ENCODE data around the gene SPAST. TPM values are rescaled to one million over a fixed set of nuclear protein-coding genes. Genes with fewer than 3 reads are reported as not detected.

Gene SPAST
- total RNA-seq, 1 experiment from 2014 or later = 18.5 TPM

DNA sequence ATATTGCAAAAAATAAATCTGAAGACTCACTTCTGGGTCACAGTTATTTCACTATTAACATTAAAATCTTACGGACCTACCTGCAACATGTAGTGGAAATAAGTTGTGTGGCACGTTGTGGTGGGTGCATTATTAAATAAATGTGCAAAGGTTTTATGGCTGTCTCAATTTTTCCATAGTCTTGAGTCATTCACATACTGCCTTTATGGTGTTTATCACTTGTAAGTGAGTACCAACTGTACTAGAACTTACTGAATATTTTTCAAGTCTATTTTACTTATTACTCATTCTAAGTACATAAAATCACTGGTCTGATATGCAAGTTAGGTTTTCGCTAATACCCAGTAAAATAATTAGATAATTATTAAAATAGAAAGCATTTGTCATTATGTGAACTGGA lies 54.7 kb downstream of the SPAST start:
- Mint-ChIP-seq H3K4me1 (ENCODE audit: low read depth, unreplicated experiment) (peaks cover 26% of the 10 kb centered on the region), H3K4me3 (ENCODE audit: low read depth, unreplicated experiment) (no peak overlapping the region), H3K27ac (ENCODE audit: unreplicated experiment) (no peak overlapping the region), H3K27me3 (ENCODE audit: unreplicated experiment) (no peaks in the 10 kb centered on the region), H3K36me3 (ENCODE audit: insufficient read depth, unreplicated experiment) (no peaks in the 10 kb centered on the region), H3K9me3 (ENCODE audit: low read depth, unreplicated experiment) (no peaks in the 10 kb centered on the region)
- intact Hi-C loops (cut with micrococcal nuclease; ENCODE audit: unreplicated experiment) = no loop called here
- CTCF ChIA-PET = interaction anchor here (0.5 to 2.1 kb wide), 5 partner anchors 10 to 83 kb away, joined by 3 to 7 read pairs (median 3); partner anchors contain the start of genes SLC30A6 and SPAST
- BruUV-seq (replicated peaks) = no TSS peak
- DNase-seq = no peak
- TF ChIP-seq, protein P1, sequence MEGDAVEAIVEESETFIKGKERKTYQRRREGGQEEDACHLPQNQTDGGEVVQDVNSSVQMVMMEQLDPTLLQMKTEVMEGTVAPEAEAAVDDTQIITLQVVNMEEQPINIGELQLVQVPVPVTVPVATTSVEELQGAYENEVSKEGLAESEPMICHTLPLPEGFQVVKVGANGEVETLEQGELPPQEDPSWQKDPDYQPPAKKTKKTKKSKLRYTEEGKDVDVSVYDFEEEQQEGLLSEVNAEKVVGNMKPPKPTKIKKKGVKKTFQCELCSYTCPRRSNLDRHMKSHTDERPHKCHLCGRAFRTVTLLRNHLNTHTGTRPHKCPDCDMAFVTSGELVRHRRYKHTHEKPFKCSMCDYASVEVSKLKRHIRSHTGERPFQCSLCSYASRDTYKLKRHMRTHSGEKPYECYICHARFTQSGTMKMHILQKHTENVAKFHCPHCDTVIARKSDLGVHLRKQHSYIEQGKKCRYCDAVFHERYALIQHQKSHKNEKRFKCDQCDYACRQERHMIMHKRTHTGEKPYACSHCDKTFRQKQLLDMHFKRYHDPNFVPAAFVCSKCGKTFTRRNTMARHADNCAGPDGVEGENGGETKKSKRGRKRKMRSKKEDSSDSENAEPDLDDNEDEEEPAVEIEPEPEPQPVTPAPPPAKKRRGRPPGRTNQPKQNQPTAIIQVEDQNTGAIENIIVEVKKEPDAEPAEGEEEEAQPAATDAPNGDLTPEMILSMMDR (IDR thresholded peaks at IDR 0.05; ENCODE audit: unreplicated experiment) = no peak

DNA sequence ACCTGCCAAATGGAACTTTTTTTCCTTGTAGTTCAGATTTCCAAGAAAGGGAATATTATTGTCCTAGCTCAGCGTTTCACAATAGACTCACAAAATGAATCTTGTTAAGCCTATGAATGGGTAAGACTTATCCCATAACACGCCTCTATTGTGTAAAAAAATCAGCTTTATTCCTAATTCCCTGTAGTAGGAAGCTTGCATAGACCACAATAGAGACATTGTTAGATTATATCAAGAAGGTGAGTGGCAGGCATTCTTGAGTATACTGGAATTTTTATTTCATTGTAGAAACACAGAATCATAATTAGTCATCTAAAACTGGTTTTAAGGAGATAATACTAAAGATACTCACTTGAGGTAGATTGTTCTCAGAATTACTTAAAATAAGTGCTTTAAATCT lies 55.8 kb downstream of the SPAST start:
- CTCF ChIA-PET = interaction anchor here (0.6 to 2.1 kb wide), 4 partner anchors 9 to 208 kb away, joined by 3 to 7 read pairs (median 4); partner anchors contain the start of gene SPAST
- TF ChIP-seq, protein P1 (IDR thresholded peaks at IDR 0.05; ENCODE audit: unreplicated experiment) = no peak
- no peaks in the 10 kb centered on the region for H3K27me3 Mint-ChIP-seq (ENCODE audit: unreplicated experiment)
- intact Hi-C loops (cut with micrococcal nuclease; ENCODE audit: unreplicated experiment) = no loop called here
- H3K9me3 Mint-ChIP-seq (ENCODE audit: low read depth, unreplicated experiment) = no peaks in the 10 kb centered on the region
- no peak overlapping the region for H3K4me3 Mint-ChIP-seq (ENCODE audit: low read depth, unreplicated experiment)
- no peak overlapping the region for H3K27ac Mint-ChIP-seq (ENCODE audit: unreplicated experiment)
- peaks cover 26% of the 10 kb centered on the region for H3K4me1 Mint-ChIP-seq (ENCODE audit: low read depth, unreplicated experiment)
- no peak for DNase-seq
- no peaks in the 10 kb centered on the region for H3K36me3 Mint-ChIP-seq (ENCODE audit: insufficient read depth, unreplicated experiment)
- no TSS peak for BruUV-seq (replicated peaks)

DNA sequence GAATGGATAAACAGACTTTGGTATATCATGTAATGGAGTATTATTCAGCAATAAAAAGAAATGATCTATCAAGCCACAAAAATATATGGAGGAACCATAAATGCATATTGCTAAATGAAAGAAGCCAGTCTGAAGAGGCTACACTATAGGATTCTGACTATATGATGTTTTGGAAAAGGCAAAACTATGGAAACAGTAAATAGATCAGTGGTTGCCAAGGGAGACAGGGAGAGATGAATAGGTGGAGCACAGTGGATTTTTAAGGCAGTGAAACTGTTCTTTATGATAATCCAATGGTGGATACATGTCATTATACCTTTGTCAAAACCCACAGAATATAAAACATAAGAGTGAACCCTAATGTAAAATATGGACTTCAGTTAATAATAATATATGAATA lies 61.3 kb downstream of the SPAST start:
- no peaks in the 10 kb centered on the region for H3K36me3 Mint-ChIP-seq (ENCODE audit: insufficient read depth, unreplicated experiment)
- no peak overlapping the region for H3K4me3 Mint-ChIP-seq (ENCODE audit: low read depth, unreplicated experiment)
- no peaks in the 10 kb centered on the region for H3K27me3 Mint-ChIP-seq (ENCODE audit: unreplicated experiment)
- DNase-seq = no peak
- CTCF ChIA-PET = no interaction called here
- H3K4me1 Mint-ChIP-seq (ENCODE audit: low read depth, unreplicated experiment) = peaks cover 13% of the 10 kb centered on the region
- intact Hi-C loops (cut with micrococcal nuclease; ENCODE audit: unreplicated experiment) = no loop called here
- H3K9me3 Mint-ChIP-seq (ENCODE audit: low read depth, unreplicated experiment) = no peaks in the 10 kb centered on the region
- BruUV-seq (replicated peaks) = no TSS peak
- TF ChIP-seq, protein P1 (IDR thresholded peaks at IDR 0.05; ENCODE audit: unreplicated experiment) = no peak
- no peak overlapping the region for H3K27ac Mint-ChIP-seq (ENCODE audit: unreplicated experiment)

DNA sequence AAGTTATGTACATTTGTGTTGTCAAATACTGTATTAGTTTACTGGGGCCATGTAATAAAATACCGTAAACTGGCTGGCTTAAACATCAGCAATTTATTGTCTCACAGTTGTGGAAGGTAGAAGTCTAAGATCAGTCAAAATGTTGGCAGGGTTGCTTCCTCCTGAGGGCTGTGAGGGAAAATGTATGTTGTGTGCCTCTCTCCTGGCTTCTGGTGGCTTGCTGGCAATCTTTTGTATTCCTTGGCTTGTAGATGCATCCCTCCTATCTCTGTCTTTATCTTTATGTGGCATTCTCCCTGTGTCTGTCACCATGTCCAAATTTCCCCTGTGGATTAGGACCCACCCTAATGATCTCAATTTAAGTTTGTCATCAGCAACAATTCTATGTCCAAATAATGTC lies 65.3 kb downstream of the SPAST start:
- intact Hi-C loops (cut with micrococcal nuclease; ENCODE audit: unreplicated experiment) = no loop called here
- TF ChIP-seq, protein P1 (IDR thresholded peaks at IDR 0.05; ENCODE audit: unreplicated experiment) = no peak
- H3K4me3 Mint-ChIP-seq (ENCODE audit: low read depth, unreplicated experiment) = no peak overlapping the region
- no peaks in the 10 kb centered on the region for H3K9me3 Mint-ChIP-seq (ENCODE audit: low read depth, unreplicated experiment)
- H3K4me1 Mint-ChIP-seq (ENCODE audit: low read depth, unreplicated experiment) = no peaks in the 10 kb centered on the region
- DNase-seq = no peak
- no peaks in the 10 kb centered on the region for H3K36me3 Mint-ChIP-seq (ENCODE audit: insufficient read depth, unreplicated experiment)
- CTCF ChIA-PET = interaction anchor here (1.5 kb wide), 1 partner anchor 10 kb away, joined by 3 read pairs; no protein-coding TSS in a partner anchor
- no peak overlapping the region for H3K27ac Mint-ChIP-seq (ENCODE audit: unreplicated experiment)
- no peaks in the 10 kb centered on the region for H3K27me3 Mint-ChIP-seq (ENCODE audit: unreplicated experiment)
- BruUV-seq (replicated peaks) = no TSS peak

Data from Calu3 (cell line).